Muscle of leg (tissue), 11 donors: ENCODE measurements around the gene MKRN1. TPM values are rescaled to one million over a fixed set of nuclear protein-coding genes. Genes with fewer than 3 reads are reported as not detected.
"Not testable (repeated sequence)": the region's sequence is repeated elsewhere in the genome, so short reads cannot be mapped to it uniquely, and the experiment has no call there.

ENCODE experiments used
- DNase-seq: peaks from one replicate; pipeline ENCODE4 v3.0.0; 2013
- H3K27ac ChIP-seq: one replicate; pipeline ENCODE4 v1.5.1; 2013; ENCODE audit warnings: mild to moderate bottlenecking, low read length, control low read depth
- H3K27me3 ChIP-seq: one replicate; pipeline ENCODE4 v1.6.1; 2013; ENCODE audit warnings: low read length; ENCODE audit not compliant: control insufficient read depth, insufficient read depth
- H3K36me3 ChIP-seq: one replicate; pipeline ENCODE4 v1.6.1; 2013; ENCODE audit warnings: low read length; ENCODE audit not compliant: control insufficient read depth, insufficient read depth
- H3K4me1 ChIP-seq: one replicate; pipeline ENCODE4 v1.6.1; 2013; ENCODE audit warnings: low read length; ENCODE audit not compliant: control insufficient read depth, insufficient read depth
- H3K4me3 ChIP-seq: one replicate; pipeline ENCODE4 v1.5.1; 2013; ENCODE audit warnings: low read length, control low read depth
- H3K9me3 ChIP-seq: replicated peaks from 2 replicates; pipeline ENCODE4 v1.6.1; 2013; ENCODE audit warnings: low read depth, low read length; ENCODE audit not compliant: control insufficient read depth
- WGBS: methylation state at CpG from one replicate; pipeline ENCODE4 v1.1.5; 2013; ENCODE audit warnings: missing lambda C conversion rate; ENCODE audit not compliant: insufficient coverage; 5-methylcytosine and 5-hydroxymethylcytosine counted together
- polyA plus RNA-seq, 8 donors: library from polyadenylated mRNA; unstranded; fragments of 120-200 nt; gene quantifications; one replicate each; pipeline versions ENCODE4 v1.2.1 to v1.2.3, GENCODE V29; 2013; ENCODE audit warnings: inconsistent platforms in 1 of 8, low replicate concordance in 1 of 8; ENCODE audit not compliant: insufficient read length in 8 of 8, insufficient read depth in 1 of 8
- total RNA-seq: library from RNA; stranded (reverse); fragments of 120-200 nt; gene quantifications from one replicate; pipeline ENCODE4 v1.2.4, GENCODE V29; 2013

MKRN1 gene
- total and polyA plus RNA-seq, 9 donors: 69.1 to 87.3 (median 78.3) TPM

GRCh38 chr7:140517546-140518369 lies 38.5 kb upstream of the MKRN1 start:
- peaks cover 41% of the 10 kb centered on the region for H3K36me3 ChIP-seq
- WGBS: 60% methylated on average over 24 of the region's 31 CpGs
- no peaks in the 10 kb centered on the region for H3K9me3 ChIP-seq
- no peak overlapping the region for H3K4me3 ChIP-seq
- no peaks in the 10 kb centered on the region for H3K27me3 ChIP-seq
- peaks cover 15% of the 10 kb centered on the region for H3K4me1 ChIP-seq
- DNase-seq: peak; percentile 95
- peak overlapping the region; percentile 23 for H3K27ac ChIP-seq

GRCh38 chr7:140512317-140513000 lies 33.2 kb upstream of the MKRN1 start:
- H3K27me3 ChIP-seq: no peaks in the 10 kb centered on the region
- H3K27ac ChIP-seq: no peak overlapping the region
- peaks cover 7% of the 10 kb centered on the region for H3K4me1 ChIP-seq
- DNase-seq: peak; percentile 39
- WGBS: 19% methylated on average over 7 of the region's 9 CpGs
- no peaks in the 10 kb centered on the region for H3K9me3 ChIP-seq
- no peak overlapping the region for H3K4me3 ChIP-seq
- peaks cover 12% of the 10 kb centered on the region for H3K36me3 ChIP-seq

- 80% methylated on average over 2 of the region's 5 CpGs for WGBS
- Histone ChIP-seq H3K4me1 (peaks cover 20% of the 10 kb centered on the region), H3K27me3 (no peaks in the 10 kb centered on the region), H3K4me3 (no peak overlapping the region), H3K36me3 (no peaks in the 10 kb centered on the region), H3K27ac (no peak overlapping the region), H3K9me3 (no peaks in the 10 kb centered on the region)
- DNase-seq: no peak
Measured at GRCh38 chr7:140509789-140510188, 30.5 kb upstream of the MKRN1 start.

GRCh38 chr7:140507556-140507955 lies 28.3 kb upstream of the MKRN1 start:
- WGBS: 89% methylated on average over 5 of the region's 6 CpGs
- not testable (repeated sequence) for H3K36me3 ChIP-seq, H3K9me3 ChIP-seq, H3K27me3 ChIP-seq, H3K4me3 ChIP-seq, DNase-seq
- H3K27ac ChIP-seq: peak overlapping the region; percentile 81
- peaks cover 19% of the 10 kb centered on the region for H3K4me1 ChIP-seq

- no peak overlapping the region for H3K4me3 ChIP-seq
Measured at GRCh38 chr7:140506788-140507464, 27.6 kb upstream of the MKRN1 start.

GRCh38 chr7:140501966-140502365 lies 22.7 kb upstream of the MKRN1 start:
- H3K27ac ChIP-seq: no peak overlapping the region
- H3K27me3 ChIP-seq: no peaks in the 10 kb centered on the region
- no peaks in the 10 kb centered on the region for H3K9me3 ChIP-seq
- 80% methylated on average over 5 of the region's 5 CpGs for WGBS
- peak; percentile 47 for DNase-seq
- peaks cover 10% of the 10 kb centered on the region for H3K4me1 ChIP-seq
- H3K4me3 ChIP-seq: no peak overlapping the region
- H3K36me3 ChIP-seq: no peaks in the 10 kb centered on the region

More at GRCh38 chr7:140506788-140507464, 27.6 kb upstream of the MKRN1 start:
- peaks cover 16% of the 10 kb centered on the region for H3K4me1 ChIP-seq
- H3K36me3 ChIP-seq: no peaks in the 10 kb centered on the region
- H3K27me3 ChIP-seq: no peaks in the 10 kb centered on the region
- H3K27ac ChIP-seq: peak overlapping the region; percentile 81
- H3K9me3 ChIP-seq: no peaks in the 10 kb centered on the region
- 5% methylated on average over 2 of the region's 5 CpGs for WGBS
- DNase-seq: peak; percentile 79

DNA sequence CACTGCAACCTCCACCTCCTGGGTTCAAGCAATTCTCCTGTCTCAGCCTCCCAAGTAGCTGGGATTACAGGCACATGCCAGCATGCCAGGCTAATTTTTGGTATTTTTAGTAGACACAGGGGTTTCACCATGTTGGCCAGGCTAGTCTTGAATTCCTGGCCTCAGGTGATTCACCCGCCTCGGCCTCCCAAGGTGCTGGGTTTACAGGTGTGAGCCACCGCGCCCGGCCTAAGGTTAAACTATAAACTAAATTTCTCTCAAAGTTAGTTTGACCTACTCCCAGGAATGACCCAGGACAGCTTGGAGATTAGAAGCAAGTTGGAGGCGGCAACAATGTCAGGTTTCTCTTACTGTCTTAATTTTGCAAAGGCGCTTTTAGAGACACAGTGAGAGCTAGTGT lies 18.5 kb upstream of the MKRN1 start:
- not testable (repeated sequence) for H3K27ac ChIP-seq, H3K27me3 ChIP-seq, H3K9me3 ChIP-seq, H3K4me3 ChIP-seq, H3K4me1 ChIP-seq, DNase-seq, H3K36me3 ChIP-seq
- 89% methylated on average over 3 of the region's 7 CpGs for whole genome bisulfite sequencing

- no peak for DNase-seq
- no CpG with 5 or more reads among the region's 5 CpGs for WGBS
- Histone ChIP-seq H3K9me3 (no peaks in the 10 kb centered on the region), H3K4me3 (no peak overlapping the region), H3K4me1 (no peaks in the 10 kb centered on the region), H3K36me3 (no peaks in the 10 kb centered on the region), H3K27me3 (no peaks in the 10 kb centered on the region), H3K27ac (no peak overlapping the region)
Measured at GRCh38 chr7:140497241-140497769, 18.0 kb upstream of the MKRN1 start.

- no peaks in the 10 kb centered on the region for H3K4me1 ChIP-seq
- no peak for DNase-seq
- 98% methylated on average over 5 of the region's 9 CpGs for WGBS
Measured at GRCh38 chr7:140495514-140496097, 16.3 kb upstream of the MKRN1 start.

More at GRCh38 chr7:140495514-140496097, 16.3 kb upstream of the MKRN1 start:
- Histone ChIP-seq H3K36me3 (no peaks in the 10 kb centered on the region), H3K4me3 (no peak overlapping the region), H3K9me3 (no peaks in the 10 kb centered on the region), H3K27me3 (no peaks in the 10 kb centered on the region), H3K27ac (no peak overlapping the region)
